GM18907 (cell line): ENCODE results near the gene PRKAG3.
"Not testable (repeated sequence)": the region's sequence is repeated elsewhere in the genome, so short reads cannot be mapped to it uniquely, and the experiment has no call there.

ENCODE experiments used
- ATAC-seq: cut with Tn5 transposase; IDR thresholded peaks from one replicate; pipeline ENCODE4 v1.9.1; 2021; ENCODE audit warnings: mild to moderate bottlenecking, moderate library complexity; ENCODE audit not compliant: unreplicated experiment

PRKAG3 gene

GRCh38 chr2:218785103-218785502 lies 46.5 kb downstream of the PRKAG3 start:
- ATAC-seq = no peak

- ATAC-seq = no peak
Measured at GRCh38 chr2:218783688-218784087, 47.9 kb downstream of the PRKAG3 start.

- ATAC-seq = no peak
Measured at GRCh38 chr2:218782528-218782844, 49.1 kb downstream of the PRKAG3 start.

GRCh38 chr2:218781691-218782527 lies 49.7 kb downstream of the PRKAG3 start, which contains the start of gene CYP27A1:
TSS of gene CYP27A1 (plus strand) at chr2:218782147. CDS start at chr2:218782183, 36 bp downstream.
- no peak for ATAC-seq

GRCh38 chr2:218780851-218781690 lies 50.5 kb downstream of the PRKAG3 start:
- ATAC-seq = no peak

- ATAC-seq = no peak
Measured at GRCh38 chr2:218780046-218780445, 51.6 kb downstream of the PRKAG3 start.

- no peak for ATAC-seq
Measured at GRCh38 chr2:218777276-218777990, 54.2 kb downstream of the PRKAG3 start.

- ATAC-seq = no peak
Measured at GRCh38 chr2:218776488-218776887, 55.1 kb downstream of the PRKAG3 start.

- no peak for ATAC-seq
Measured at GRCh38 chr2:218773881-218774280, 57.7 kb downstream of the PRKAG3 start.

GRCh38 chr2:218772759-218773158 lies 58.8 kb downstream of the PRKAG3 start:
- not testable (repeated sequence) for ATAC-seq
